Stimulated activated CD4-positive, alpha-beta T cell treated with anti-CD3 and anti-CD28 coated beads, TNF-alpha, amount 100 ng/mL, for 48 hours (primary cell): Measurements from ENCODE around the gene ACSM5.
"Not testable (repeated sequence)": the region's sequence is repeated elsewhere in the genome, so short reads cannot be mapped to it uniquely, and the experiment has no call there.

ENCODE experiments used
- DNase-seq, 3 donors: peaks; one replicate each; pipeline ENCODE4 v3.0.0-alpha.2; 2020; ENCODE audit warnings: low read depth in 3 of 3

ACSM5 gene

DNA sequence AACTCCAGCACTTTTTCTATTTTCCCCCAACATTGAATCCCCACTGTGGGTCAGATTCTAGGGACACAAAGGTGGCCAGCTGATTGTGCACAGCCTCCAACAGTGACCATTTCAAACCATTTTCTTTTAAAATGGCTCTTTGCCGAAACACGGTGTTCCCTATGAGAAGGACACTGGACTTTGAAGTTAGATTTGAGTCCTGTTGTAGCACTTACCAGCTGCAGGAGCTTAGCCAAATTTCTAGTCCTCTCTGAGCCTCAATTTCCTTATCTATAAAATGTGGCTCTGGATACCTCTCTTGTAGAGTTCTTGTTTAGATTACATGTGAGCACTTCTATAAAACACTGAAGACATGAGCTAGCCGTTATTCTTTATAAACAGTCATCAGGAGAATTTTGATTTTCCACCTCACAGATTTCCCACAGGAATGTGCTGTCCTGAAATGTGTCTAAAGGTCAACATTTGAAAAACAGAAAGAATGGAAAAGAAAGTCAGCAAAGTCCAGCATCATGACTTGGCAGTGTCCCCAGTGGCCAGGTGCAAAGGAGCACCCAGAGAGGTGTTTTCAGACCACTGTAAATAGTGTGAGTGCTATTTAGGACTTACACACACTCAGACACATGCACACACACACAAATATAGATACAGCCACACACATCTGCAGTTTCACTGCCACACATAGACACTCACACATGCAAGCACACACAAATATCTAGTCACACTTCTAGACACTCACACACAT is 37.5 kb downstream of the ACSM5 start:
- DNase-seq: not testable (repeated sequence)

DNA sequence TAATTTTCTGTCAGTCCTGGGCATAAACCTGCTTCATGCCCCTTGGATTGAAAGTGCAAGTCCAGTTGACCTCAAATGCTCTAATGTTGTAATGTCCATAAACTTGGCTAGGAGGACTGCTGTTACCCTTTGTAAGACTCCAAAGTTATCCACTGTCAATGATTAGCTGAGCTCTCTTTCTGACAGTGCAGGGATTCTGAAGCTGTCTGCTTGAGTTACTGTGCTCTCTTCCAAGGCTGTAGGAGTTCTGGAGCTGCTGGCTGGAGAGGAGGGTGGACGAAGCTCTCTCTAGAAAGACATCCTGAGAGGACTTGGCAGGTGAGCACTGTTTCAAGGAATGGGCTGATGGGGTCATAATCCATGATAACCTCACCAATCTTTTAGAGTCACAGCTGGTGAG is 42.0 kb downstream of the ACSM5 start, which contains the start of gene ACSM2A:
ACSM2A (plus strand) TSS at position 158 of the 400 bp plus-strand sequence. CDS start 8,594 bp downstream, outside the sequence.
- not testable (repeated sequence) for DNase-seq

DNA sequence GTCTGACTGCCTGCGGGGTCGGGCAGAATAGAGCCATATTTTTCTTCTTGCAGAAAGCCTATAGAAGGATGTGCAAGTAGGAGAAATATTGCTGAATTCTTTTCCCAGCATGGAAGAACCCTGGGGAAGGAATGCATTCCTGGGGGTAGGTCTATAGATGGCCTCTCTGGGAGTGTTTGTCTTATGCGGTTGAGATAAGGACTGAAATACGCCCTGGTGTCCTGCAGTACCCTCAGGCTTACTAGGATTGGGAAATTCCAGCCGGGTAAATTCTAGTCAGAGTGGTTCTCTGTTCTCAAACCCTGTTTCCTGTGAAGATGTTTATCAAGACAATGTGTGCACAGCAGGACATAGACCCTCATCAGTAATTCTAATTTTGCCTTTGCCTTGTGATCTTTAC is 44.3 kb downstream of the ACSM5 start:
- not testable (repeated sequence) for DNase-seq

DNA sequence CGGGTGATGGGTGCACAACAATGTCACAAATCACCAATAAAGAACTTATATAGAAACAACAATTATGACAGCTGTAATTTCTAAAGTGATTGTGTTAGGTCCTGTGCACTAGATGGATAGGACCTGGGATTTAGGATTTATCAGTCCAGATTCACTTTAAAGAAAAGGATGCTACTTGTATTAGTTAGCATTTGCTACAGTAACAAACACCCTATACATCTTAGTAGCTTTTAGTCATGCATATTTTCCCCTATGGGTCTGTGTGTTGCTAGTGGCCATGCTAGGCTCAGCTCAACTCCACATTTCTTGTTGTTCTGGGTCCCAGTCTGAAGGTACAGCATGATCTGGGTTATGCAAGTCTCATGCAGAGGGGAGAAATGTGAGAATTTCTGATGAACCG is 49.9 kb downstream of the ACSM5 start:
- not testable (repeated sequence) for DNase-seq

GRCh38 chr16:20460313-20460712 is 51.0 kb downstream of the ACSM5 start:
- not testable (repeated sequence) for DNase-seq

GRCh38 chr16:20468954-20469353 is 59.6 kb downstream of the ACSM5 start:
- not testable (repeated sequence) for DNase-seq

DNA sequence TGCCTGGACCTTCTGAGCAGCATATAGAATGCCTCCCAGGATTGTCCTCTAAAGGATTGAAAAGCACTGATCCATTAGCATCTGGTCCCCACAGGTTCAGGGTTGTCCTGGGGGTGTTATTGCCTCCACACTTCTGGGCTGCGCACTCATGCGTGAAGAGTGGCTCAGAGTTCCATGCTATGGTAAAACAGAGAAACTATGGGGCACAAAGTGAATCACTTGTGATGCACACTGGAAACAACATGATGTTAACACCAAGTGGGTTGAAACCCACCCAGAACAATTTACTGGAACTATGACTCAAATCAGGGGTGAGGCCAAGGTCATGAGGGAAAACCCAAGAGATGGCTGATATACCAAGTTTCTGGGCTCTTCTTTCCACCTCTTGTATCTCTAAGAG is 60.6 kb downstream of the ACSM5 start:
- DNase-seq: not testable (repeated sequence)

DNA sequence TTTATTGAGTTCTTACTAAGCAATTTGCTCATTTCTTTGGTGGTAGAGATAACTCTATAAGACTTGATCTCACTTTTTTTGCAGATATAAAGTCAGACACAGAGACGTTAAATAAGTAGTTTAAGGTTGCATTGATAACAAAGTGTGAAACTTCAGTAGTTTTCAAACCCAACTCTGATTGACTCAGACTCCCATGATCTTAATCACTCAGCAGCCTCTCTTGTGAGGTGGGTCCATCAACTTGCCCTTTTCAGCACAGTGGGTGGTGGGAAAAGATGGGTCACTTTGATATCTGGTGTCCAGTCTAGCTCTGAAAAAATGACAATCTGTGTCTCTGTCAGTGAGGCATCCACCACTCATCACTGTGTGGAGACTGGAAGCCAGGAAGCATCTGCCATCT is 61.4 kb downstream of the ACSM5 start:
- DNase-seq: not testable (repeated sequence)

DNA sequence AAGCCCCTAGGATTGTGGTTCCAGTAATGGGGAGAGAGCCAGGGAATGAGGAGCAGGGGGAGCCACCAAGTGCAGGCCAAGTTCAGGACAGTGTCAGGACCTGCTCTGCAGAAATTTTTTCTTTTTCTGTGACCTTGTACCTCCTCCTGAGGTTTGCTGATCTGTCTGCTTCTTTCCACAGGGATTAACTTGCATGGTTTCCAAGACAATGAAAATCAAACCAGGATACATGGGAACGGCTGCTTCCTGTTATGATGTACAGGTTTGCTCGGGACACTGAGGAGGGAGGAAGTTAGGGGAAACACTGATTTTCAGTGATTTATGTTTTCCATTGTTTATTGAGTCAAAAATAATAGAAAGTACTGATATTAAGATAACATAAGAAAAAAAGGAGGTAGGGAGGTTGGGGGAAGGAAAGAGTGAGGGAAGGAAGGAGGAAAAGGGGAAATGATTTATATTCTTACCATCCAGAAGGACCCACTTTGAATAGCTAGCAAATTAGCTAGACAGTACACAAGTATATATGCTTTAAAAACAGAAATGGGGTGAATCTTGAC is 67.9 kb downstream of the ACSM5 start:
- DNase-seq: not testable (repeated sequence)

GRCh38 chr16:20483989-20484388 is 74.7 kb downstream of the ACSM5 start:
- DNase-seq: not testable (repeated sequence)

DNA sequence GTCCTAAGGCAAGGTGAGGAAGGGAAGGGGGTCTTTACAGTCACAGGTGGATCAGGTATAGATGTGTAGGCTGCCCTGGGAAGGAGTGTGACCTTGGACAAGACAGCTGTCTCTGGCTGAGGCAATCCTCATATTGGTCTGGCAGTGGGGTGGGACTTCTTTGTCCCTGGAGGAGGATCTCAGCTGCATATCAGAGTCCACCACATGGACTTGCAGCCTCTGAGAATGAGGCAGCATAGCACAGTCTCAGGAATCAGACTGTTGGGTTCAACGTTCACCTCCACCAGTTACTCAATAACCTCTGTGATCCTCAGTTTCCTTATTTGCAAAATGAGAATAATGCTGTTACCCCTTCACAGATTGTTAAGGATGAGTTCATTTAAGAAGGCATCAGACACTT is 75.4 kb downstream of the ACSM5 start:
- no peak for DNase-seq

DNA sequence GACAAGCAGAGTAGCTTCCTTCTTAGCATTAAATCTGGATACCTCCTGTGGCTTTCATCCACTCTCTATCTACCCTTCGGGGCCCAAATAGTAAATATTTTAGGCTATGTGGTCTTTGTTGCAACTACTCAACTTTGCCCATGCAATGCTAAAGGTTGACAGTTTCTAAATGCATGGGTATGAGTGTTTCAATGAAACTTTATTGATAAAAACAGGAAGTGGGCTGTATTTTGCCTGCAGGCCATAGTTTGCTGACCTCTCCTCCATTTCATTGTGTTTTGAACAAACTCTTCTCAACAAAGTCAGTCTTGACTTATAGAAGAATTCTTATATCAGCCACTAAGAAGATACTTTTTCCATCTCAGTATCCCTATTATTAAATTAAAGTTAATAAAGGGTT is 76.1 kb downstream of the ACSM5 start:
- no peak for DNase-seq
